NCI-H69 (cell line): ENCODE results near the gene PPM1J.
A peak's percentile ranks its signal among the peaks of the same experiment; 100 is the strongest.
"Not testable (repeated sequence)": the region's sequence is repeated elsewhere in the genome, so short reads cannot be mapped to it uniquely, and the experiment has no call there.

Source experiments
- DNase-seq: peaks from one replicate; lab custom pipeline; 2025; lab: John Stamatoyannopoulos, UW

Gene PPM1J

GRCh38 chr1:112721294-112721693 lies 6.2 kb upstream of the PPM1J start:
- DNase-seq: not testable (repeated sequence)

DNA sequence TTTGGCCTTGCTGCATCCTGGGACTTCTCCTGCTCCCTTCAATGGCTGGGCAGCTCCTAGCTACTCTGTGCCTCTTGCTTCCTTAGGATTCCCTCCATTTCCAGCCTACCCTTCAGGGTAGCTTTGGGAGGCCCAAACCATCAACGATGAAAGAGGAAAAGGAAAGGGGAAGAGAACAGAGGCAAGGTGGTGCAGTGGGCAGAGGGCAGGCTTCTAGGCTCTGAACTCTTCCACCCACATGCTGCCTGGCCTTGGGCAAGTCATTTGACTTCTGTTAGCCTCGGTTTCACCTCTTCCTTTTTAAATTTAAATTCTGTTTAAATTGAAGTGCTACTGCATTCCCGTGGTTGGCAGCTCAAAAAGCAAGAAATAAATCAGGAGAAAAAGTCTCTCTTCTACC lies 5.7 kb upstream of the PPM1J start:
- DNase-seq: no peak

- DNase-seq: no peak
These were observed 4.6 kb upstream of the PPM1J start for GRCh38 chr1:112719706-112720105.

GRCh38 chr1:112718691-112719418 lies 3.7 kb upstream of the PPM1J start:
- peak; percentile 79 for DNase-seq

DNA sequence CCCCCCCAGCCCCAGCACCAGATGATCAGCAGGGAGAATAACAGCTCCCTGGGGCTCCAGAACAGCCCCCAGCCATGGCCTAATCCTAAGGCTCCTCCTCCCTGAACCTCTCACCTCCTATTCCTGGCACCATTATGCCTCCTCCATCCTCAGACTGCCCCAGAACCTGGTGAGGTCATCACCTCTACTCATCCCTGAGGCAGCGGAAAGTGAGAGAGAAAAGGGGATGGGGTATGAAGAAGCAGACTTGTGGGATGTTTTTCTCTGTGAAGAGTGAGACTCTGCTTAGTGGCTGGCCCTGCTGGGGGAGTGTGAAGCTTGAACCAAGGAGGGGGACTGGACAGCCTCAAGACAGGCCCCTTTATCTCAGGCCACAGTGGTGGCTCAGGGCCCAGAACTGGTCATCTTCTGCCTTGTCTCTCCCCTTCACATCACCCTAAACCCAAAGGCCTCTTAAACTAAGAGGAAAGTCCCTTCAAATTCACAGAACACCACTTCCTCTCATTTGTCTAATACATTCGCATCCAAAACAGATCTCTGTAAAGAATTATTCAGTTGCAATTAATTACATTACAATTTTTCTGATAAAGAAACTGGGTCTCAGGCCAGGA lies 2.2 kb upstream of the PPM1J start:
- no peak for DNase-seq

DNA sequence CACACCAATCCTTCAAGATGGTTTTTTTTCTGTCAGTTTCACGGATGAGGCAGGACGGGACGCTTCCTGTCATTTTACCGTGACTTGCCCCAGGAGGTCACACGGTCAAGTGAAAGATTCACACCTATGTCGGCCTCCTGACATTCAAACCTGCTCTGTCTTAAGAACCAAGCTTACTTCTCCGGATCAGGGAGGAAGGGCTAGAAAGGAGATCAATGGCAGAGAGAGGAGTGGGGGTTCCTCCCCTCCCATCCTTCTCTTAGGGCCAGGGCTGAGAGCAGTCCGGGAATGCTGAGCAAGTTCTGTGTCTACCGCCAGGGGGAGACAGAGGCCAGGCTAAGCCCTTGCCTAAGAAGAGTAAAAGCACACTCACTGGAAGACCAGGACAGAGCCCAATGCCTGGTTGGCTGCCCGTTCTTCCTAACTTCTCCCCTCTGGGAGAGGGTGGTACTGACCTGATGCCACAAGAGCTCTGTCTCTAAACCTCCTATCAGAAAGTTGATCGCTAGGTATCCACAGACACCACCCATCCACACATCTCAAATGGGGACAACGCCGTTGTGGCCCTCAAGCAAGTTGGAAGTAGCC lies 1.1 kb upstream of the PPM1J start:
- DNase-seq: peak; percentile 76

DNA sequence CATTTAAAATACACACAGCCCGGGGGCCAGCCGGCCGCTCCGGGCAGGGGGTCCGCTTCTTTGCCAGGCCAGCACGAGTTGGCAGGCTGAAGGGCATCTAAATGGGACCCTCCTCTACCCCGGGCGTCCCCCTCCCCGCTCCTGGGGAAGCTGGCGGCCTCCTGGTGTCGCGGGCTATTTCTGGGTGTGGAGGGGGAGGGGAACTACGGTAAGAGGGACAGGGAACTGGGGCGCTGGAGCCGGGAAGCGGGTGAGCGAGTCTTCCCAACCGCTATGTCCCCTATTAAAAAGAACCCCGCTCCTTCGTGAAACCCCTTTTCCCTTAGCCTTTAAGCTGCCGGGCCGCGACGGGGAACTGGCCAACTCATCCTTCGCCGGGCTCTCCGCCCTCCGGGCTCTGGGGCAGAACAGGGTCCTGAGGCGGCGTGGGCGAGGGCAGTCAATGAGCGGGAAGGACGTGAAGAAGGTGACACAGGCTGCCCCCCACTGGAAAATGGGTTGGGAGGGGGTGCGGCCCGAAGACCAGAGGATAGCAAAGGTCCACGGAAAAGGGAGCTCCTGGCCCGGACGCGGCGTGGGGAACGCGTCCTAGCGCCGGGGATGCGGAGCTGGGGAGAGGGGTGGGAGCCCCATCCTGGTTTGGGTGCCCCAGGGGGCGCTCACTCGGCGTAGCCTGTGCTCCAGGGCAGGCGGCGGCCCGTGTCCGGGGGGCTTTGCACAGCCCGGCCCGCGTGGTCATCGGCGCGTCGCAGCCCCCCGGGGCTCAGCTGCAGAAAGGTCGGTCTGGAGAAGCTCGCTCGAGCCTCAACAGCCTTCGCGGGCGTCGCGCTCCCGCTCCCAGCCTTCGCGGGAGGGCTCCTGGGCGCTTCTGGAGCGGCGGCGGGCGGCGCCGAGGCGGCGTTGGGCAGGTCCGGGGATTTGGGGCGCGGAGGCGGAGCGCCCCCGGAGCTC lies 544 bp downstream of the PPM1J start:
- peak; percentile 26 for DNase-seq

DNA sequence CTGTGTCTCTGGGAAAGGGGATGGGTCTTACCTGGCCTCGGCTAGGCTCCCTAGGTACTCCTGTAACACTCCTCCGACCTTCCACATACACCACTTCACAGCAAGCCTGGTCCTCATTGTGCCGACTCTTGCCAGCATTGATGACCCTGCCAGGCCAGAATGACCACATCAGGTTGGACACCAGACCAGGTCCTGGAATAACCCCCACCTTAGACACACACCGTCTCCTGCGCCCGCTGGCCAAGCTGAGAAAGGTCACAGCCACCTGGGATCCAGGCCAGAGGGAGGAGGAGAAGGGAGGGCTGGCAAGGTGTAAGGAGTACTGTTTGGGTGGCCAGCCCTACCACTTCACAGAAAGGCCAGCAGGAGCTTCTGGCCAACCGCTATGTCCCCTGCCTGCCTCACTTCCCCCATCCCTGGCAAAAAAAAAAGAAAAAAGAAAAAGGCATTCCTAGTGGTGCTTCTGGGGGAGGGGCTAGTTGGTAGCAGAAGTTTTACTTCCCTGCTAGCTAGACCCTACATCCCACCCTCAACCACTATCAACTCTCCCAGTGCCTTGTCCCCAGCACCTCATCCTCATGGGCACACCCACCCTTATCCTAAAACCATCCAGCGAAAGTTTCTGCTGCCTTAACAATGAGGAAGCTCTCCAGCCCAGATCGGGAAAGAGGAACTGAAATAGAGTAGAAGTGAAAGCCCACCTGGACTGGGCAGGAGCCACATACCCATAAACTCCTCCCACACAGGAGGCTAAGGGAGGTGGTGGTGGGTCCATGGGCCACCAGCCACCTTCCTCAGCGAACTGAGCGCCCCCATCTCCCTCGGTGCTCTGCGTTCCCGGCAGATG lies 1.4 kb downstream of the PPM1J start:
- peak; percentile 11 for DNase-seq

- DNase-seq: no peak
These were observed 2.4 kb downstream of the PPM1J start for GRCh38 chr1:112712701-112713128.

GRCh38 chr1:112712191-112712590 lies 2.9 kb downstream of the PPM1J start:
- no peak for DNase-seq

DNA sequence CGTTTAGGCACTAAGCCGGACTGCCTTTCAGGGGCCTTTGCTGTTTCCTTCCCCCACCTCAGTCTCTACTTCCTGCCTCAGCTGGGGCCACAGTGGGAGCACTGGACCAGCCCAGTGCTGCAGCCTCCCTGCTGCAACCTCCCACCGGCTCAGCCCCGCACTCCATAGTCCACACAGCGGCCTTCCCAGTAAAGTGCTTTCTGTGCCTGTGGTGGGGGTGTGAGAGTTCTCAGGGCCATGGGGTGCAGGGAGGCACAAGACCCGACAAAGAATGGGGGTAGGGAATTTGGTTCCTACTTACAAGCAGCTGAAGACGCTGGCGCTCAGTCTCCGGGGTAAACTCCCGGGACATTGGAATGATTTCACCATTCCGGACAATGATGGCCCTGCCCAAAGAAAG lies 3.5 kb downstream of the PPM1J start:
- peak; percentile 3 for DNase-seq

GRCh38 chr1:112711041-112711440 lies 4.1 kb downstream of the PPM1J start:
- DNase-seq: no peak

DNA sequence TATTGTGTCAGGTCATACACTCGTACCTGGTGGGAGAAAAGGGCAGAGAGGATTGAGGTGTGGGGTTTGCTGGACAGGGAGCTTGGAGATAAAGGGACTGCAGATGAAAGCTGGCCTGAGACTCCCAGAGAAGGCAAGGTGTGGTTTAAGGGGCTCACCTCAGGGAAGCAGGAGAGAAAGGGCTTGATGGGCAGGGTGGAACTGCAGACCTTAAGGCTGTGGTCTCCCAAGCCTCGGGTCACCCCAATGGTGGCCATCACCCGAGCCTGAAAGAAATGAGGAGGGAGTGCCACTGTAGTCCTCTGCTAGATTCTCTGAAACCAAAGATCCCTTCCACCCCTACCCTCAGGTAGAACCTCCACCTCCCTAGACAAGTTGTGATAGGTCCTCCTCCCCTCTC lies 4.5 kb downstream of the PPM1J start:
- no peak for DNase-seq

DNA sequence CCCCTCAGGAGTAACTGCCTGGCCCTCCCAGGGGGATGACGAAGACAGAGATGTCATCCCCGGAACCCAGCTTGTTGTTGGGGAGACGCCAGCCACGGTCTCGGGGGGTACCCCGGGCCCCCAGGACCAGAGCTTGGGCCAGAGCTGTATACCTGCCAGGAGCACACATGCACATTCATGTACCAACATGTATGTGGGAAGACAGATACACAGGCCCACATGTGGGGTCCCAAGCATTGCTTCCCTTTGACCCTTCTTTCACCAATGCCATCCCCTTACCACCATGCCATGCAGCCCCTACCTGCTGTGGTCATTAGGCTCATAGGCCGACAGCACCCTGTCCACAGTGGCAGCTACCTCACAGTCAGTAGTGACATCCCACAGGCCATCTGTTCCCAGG lies 5.0 kb downstream of the PPM1J start:
- no peak for DNase-seq

GRCh38 chr1:112708489-112708888 lies 6.6 kb downstream of the PPM1J start:
- DNase-seq: no peak

- no peak for DNase-seq
These were observed 7.1 kb downstream of the PPM1J start for GRCh38 chr1:112708002-112708448.

- DNase-seq: peak; percentile 81
These were observed 7.7 kb downstream of the PPM1J start for GRCh38 chr1:112707221-112708001.

DNA sequence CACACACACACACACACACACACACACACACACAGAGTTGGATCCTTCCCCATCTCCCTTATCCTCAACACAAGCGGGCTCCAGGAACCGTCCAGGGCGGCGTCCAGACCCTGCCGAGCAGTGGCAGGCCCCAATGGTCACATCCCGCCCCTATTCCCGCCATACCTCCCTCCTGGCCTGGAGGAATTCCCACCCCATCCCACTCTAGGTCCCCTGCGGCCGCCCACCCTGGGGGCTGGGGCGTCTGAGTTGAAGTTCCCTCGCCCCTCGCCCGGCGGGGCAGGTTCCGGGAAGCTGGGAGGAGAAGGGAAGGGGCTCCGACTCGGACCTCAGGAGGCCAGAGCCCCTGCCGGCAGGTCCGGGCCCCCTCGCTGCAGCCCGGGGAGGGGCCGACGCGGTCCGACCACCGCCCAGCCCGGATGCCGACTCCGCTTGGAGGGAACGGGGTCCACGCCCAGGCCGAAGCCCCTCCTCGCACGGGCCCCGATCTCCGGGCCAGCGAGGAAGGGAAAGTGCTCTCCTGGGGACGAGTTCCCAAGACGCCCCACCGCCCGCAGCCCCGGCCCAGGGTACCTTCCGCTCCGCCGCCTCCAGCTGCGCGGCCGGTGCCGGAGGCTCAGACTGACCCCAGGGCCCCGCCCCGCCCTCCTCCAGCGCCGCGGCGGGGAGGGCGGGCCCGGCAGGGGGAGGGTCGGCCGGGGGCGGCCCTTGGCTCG lies 8.5 kb downstream of the PPM1J start, which contains the start of gene RHOC:
RHOC (minus strand) TSS at position 623 of the 716 bp plus-strand sequence. CDS start 3,328 bp downstream, outside the sequence.
- DNase-seq: peak; percentile 76

GRCh38 chr1:112704934-112705627 lies 10.1 kb downstream of the PPM1J start:
- peak; percentile 91 for DNase-seq
